HepG2 (cell line): ENCODE data around the gene ZBTB22. TPM values are rescaled to one million over a fixed set of nuclear protein-coding genes. Genes with fewer than 3 reads are reported as not detected.

Source experiments
- ARID3A ChIP-seq: IDR thresholded peaks from 2 replicates; pipeline ENCODE4 v1.6.1; 2012; ENCODE audit warnings: low read depth, low read length, improper control_type of control experiment
- ATF5 ChIP-seq: sonication (generic); formaldehyde crosslinking; IDR thresholded peaks from 2 replicates; pipeline ENCODE4 v1.4.0; 2020; ENCODE audit warnings: mild to moderate bottlenecking, low read depth, missing genetic modification reagents
- BRD4 ChIP-seq: sonication (generic); formaldehyde crosslinking; IDR thresholded peaks from 2 replicates; pipeline ENCODE4 v1.4.0; 2020; ENCODE audit warnings: missing genetic modification reagents
- HNF4G ChIP-seq, 2 experiments: sonication (generic) in 1 of 2; formaldehyde crosslinking in 1 of 2; IDR thresholded peaks; 2 replicates each; pipeline versions ENCODE4 v1.4.0 to v1.6.1; 2011 to 2020; ENCODE audit warnings: borderline replicate concordance in 2 of 2, low read depth in 2 of 2, mild to moderate bottlenecking in 2 of 2, low read length in 1 of 2, missing genetic modification reagents in 1 of 2, moderate library complexity in 1 of 2
- KLF16 ChIP-seq, 2 experiments: sonication (generic) in 1 of 2; formaldehyde crosslinking in 1 of 2; IDR thresholded peaks; 2 replicates each; pipeline versions ENCODE4 v1.6.1 to v1.8.0; 2016 to 2023; ENCODE audit warnings: missing genetic modification reagents in 2 of 2, missing compliant biosample characterization in 1 of 2
- NFKB2 ChIP-seq: sonication (generic); formaldehyde crosslinking; IDR thresholded peaks from 2 replicates; pipeline ENCODE4 v1.4.0; 2020; ENCODE audit warnings: missing genetic modification reagents, borderline replicate concordance
- NKX3-1 ChIP-seq: sonication (generic); formaldehyde crosslinking; IDR thresholded peaks from 2 replicates; pipeline ENCODE4 v1.5.0; 2020; ENCODE audit warnings: missing genetic modification reagents
- PLRG1 ChIP-seq: fragments of 450-650 bp; conservative IDR thresholded peaks from 2 replicates; pipeline ENCODE4 v1.6.1; 2016
- TFDP2 ChIP-seq: sonication (generic); formaldehyde crosslinking; IDR thresholded peaks from 2 replicates; pipeline ENCODE4 v1.4.0; 2020; ENCODE audit warnings: missing genetic modification reagents
- ZBTB3 ChIP-seq: sonication (generic); formaldehyde crosslinking; IDR thresholded peaks from 2 replicates; pipeline ENCODE4 v1.4.0; 2020; ENCODE audit warnings: low read depth, mild to moderate bottlenecking, moderate library complexity, missing genetic modification reagents, borderline replicate concordance
- ZMYM4 ChIP-seq: sonication (generic); formaldehyde crosslinking; IDR thresholded peaks from 2 replicates; pipeline ENCODE4 v1.8.1; 2023; ENCODE audit warnings: mild to moderate bottlenecking, missing genetic modification reagents
- ZNF142 ChIP-seq: sonication (generic); formaldehyde crosslinking; IDR thresholded peaks from 2 replicates; pipeline ENCODE4 v1.4.0; 2020; ENCODE audit warnings: missing genetic modification reagents
- polyA plus RNA-seq, 8 experiments: library from polyadenylated mRNA; depleted of rRNA in 3 of 8; stranded (reverse) in 7 of 8; unstranded in 1 of 8; fragments of >200 nt; fragmentation: Illumina TruSeq in 4 of 8; extraction: Trizol in 4 of 8; gene quantifications; 2 replicates each; pipeline versions ENCODE4 v1.2.1 to v1.2.3, GENCODE V29; 2011 to 2016; ENCODE audit warnings: low read depth in 4 of 8, missing spikeins in 1 of 8, mixed read lengths in 1 of 8; ENCODE audit not compliant: insufficient read depth in 1 of 8
- total RNA-seq, 5 experiments: library from RNA; depleted of rRNA; stranded (reverse); fragments of >200 nt; fragmentation: Illumina TruSeq; extraction: Trizol; gene quantifications; 2 replicates each; pipeline ENCODE4 v1.2.3, GENCODE V29; 2016; ENCODE audit warnings: low read depth in 1 of 5
- TF ChIP-seq, protein P1 (sequence below): sonication (generic); formaldehyde crosslinking; IDR thresholded peaks from 2 replicates; pipeline ENCODE4 v1.4.0; 2020; ENCODE audit warnings: missing genetic modification reagents, borderline replicate concordance

The ZBTB22 gene
- total and polyA plus RNA-seq, 2 of the 13 experiments (the other 11 are each of a cell fraction or from before 2014, with no cell fraction given): 8.0 to 10.6 TPM

DNA sequence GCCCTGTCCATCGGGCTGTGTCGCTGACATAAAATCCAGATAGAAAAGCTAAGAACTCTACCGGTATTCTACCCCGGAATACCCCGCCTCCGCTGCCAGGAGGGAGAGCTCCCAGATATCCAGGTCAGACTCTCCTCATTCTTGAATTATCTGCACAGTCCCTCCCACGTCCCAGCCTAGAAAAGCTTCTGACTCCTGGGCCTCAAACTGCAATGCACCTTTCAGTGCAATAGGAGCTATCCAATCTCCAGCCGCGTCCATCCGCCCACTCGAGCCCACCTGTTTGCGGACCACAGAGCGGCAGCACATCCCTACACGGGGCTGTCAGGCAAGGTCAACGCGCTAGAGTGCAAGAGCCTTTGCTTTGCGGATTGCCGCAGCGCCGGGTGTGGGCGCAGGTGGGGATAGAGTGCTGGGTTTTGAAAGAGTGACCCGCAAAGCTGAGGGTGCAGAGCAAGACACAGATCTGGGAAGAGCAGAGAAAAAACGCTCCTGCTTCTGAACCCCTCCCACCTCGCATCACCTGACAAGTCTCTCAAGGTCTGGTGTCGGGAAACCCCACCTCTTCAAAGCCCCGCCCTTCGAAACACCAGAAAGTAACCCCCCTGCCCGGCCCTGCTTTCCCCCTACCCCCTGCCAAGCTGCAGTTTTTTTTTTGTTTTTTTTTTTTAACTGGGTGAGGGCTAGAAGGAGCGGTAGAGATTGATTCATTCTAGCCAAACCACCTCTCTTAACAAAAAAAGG is 5.0 kb downstream of the ZBTB22 start (continued):
- TF ChIP-seq HNF4G (IDR thresholded peaks at IDR 0.05; ENCODE audit: borderline replicate concordance, low read depth, low read length) (no peak), HNF4G (CRISPR knock-in tag; IDR thresholded peaks at IDR 0.05; ENCODE audit: borderline replicate concordance, low read depth) (no peak), TFDP2 (no peak), NFKB2 (CRISPR knock-in tag) (peak; percentile 46; the same call in 1 of the 2 replicates), ZBTB3 (CRISPR knock-in tag) (no peak), NKX3-1 (CRISPR knock-in tag) (no peak), BRD4 (CRISPR knock-in tag) (no peak), ATF5 (0 out of 2 replicates have a peak, but pooled peaks have one; percentile 11), ZNF142 (CRISPR knock-in tag) (0 out of 2 replicates have a peak, but pooled peaks have one; percentile 53), ARID3A (no peak), ZMYM4 (CRISPR knock-in tag) (peak; percentile 58; the same call in 1 of the 2 replicates), KLF16 (CRISPR knock-in tag; IDR thresholded peaks at IDR 0.05) (peak in 1 of 2 experiments; percentile 75; a peak in 2 of 4 replicates), PLRG1 (no peak)
- TF ChIP-seq, protein P1, sequence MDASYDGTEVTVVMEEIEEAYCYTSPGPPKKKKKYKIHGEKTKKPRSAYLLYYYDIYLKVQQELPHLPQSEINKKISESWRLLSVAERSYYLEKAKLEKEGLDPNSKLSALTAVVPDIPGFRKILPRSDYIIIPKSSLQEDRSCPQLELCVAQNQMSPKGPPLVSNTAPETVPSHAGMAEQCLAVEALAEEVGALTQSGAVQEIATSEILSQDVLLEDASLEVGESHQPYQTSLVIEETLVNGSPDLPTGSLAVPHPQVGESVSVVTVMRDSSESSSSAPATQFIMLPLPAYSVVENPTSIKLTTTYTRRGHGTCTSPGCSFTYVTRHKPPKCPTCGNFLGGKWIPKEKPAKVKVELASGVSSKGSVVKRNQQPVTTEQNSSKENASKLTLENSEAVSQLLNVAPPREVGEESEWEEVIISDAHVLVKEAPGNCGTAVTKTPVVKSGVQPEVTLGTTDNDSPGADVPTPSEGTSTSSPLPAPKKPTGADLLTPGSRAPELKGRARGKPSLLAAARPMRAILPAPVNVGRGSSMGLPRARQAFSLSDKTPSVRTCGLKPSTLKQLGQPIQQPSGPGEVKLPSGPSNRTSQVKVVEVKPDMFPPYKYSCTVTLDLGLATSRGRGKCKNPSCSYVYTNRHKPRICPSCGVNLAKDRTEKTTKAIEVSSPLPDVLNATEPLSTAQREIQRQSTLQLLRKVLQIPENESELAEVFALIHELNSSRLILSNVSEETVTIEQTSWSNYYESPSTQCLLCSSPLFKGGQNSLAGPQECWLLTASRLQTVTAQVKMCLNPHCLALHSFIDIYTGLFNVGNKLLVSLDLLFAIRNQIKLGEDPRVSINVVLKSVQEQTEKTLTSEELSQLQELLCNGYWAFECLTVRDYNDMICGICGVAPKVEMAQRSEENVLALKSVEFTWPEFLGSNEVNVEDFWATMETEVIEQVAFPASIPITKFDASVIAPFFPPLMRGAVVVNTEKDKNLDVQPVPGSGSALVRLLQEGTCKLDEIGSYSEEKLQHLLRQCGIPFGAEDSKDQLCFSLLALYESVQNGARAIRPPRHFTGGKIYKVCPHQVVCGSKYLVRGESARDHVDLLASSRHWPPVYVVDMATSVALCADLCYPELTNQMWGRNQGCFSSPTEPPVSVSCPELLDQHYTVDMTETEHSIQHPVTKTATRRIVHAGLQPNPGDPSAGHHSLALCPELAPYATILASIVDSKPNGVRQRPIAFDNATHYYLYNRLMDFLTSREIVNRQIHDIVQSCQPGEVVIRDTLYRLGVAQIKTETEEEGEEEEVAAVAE (CRISPR knock-in tag): 0 out of 2 replicates have a peak, but pooled peaks have one; percentile 37
